ENCODE measurements around the gene DNAJC4.

DNAJC4 gene

GRCh38 chr11:64186492-64187165 is 43.7 kb upstream of the DNAJC4 start:
- no peaks in the 10 kb centered on the region for H3K9me2 ChIP-seq (ENCODE audit: low read depth, low read length)
- H3F3A ChIP-seq (ENCODE audit: insufficient read depth, low read length): no peaks in the 10 kb centered on the region
- H3K79me2 ChIP-seq (ENCODE audit: insufficient read depth, low read length): no peaks in the 10 kb centered on the region; the same call in none of the 2 replicates
- no peak overlapping the region for H3K4me2 ChIP-seq (ENCODE audit: low read length)
- no peak overlapping the region for H3K9ac ChIP-seq (ENCODE audit: low read length)
- H2AFZ ChIP-seq (ENCODE audit: low read length): no peak overlapping the region
- H3K9me3 ChIP-seq (ENCODE audit: low read length): no peaks in the 10 kb centered on the region
- no peak for TF ChIP-seq CTCF (IDR thresholded peaks at IDR 0.05; ENCODE audit: low read length)
- no peak for TF ChIP-seq EZH2 (IDR thresholded peaks at IDR 0.05; ENCODE audit: borderline replicate concordance, low read length)
- H3K27ac ChIP-seq (ENCODE audit: low read depth, low read length, poor library complexity, severe bottlenecking): no peak overlapping the region
- H3K27me3 ChIP-seq (ENCODE audit: insufficient read depth, low read length): no peaks in the 10 kb centered on the region
- H3K4me1 ChIP-seq (ENCODE audit: insufficient read depth, low read length, severe bottlenecking): peaks cover 35% of the 10 kb centered on the region
- no peaks in the 10 kb centered on the region for H4K20me1 ChIP-seq (ENCODE audit: insufficient read depth, low read length)
- peaks cover 26% of the 10 kb centered on the region for H3K36me3 ChIP-seq (ENCODE audit: insufficient read depth, low read length)
- H3K4me3 ChIP-seq (ENCODE audit: low read depth, low read length, poor library complexity, severe bottlenecking): no peak overlapping the region

GRCh38 chr11:64192434-64192833 is 37.9 kb upstream of the DNAJC4 start:
- H3F3A ChIP-seq (ENCODE audit: insufficient read depth, low read length): no peaks in the 10 kb centered on the region; the same call in 1 of the 2 replicates
- H3K4me2 ChIP-seq (ENCODE audit: low read length): no peak overlapping the region
- no peaks in the 10 kb centered on the region for H3K27me3 ChIP-seq (ENCODE audit: insufficient read depth, low read length)
- no peak overlapping the region for H3K4me3 ChIP-seq (ENCODE audit: low read depth, low read length, poor library complexity, severe bottlenecking)
- H3K9me3 ChIP-seq (ENCODE audit: low read length): no peaks in the 10 kb centered on the region
- no peak overlapping the region for H2AFZ ChIP-seq (ENCODE audit: low read length)
- no peaks in the 10 kb centered on the region for H3K4me1 ChIP-seq (ENCODE audit: insufficient read depth, low read length, severe bottlenecking)
- no peaks in the 10 kb centered on the region for H4K20me1 ChIP-seq (ENCODE audit: insufficient read depth, low read length)
- no peaks in the 10 kb centered on the region for H3K9me2 ChIP-seq (ENCODE audit: low read depth, low read length)
- TF ChIP-seq CTCF (IDR thresholded peaks at IDR 0.05; ENCODE audit: low read length) (no peak), EZH2 (IDR thresholded peaks at IDR 0.05; ENCODE audit: borderline replicate concordance, low read length) (no peak)
- no peak overlapping the region for H3K9ac ChIP-seq (ENCODE audit: low read length)
- peaks cover 13% of the 10 kb centered on the region for H3K79me2 ChIP-seq (ENCODE audit: insufficient read depth, low read length)
- H3K27ac ChIP-seq (ENCODE audit: low read depth, low read length, poor library complexity, severe bottlenecking): no peak overlapping the region
- H3K36me3 ChIP-seq (ENCODE audit: insufficient read depth, low read length): peaks cover 79% of the 10 kb centered on the region

- H3F3A ChIP-seq (ENCODE audit: insufficient read depth, low read length): no peaks in the 10 kb centered on the region; the same call in 1 of the 2 replicates
- no peak overlapping the region for H3K9ac ChIP-seq (ENCODE audit: low read length)
- no peak overlapping the region for H3K4me2 ChIP-seq (ENCODE audit: low read length)
Measured at GRCh38 chr11:64196626-64197025, 33.7 kb upstream of the DNAJC4 start.

More at GRCh38 chr11:64196626-64197025, 33.7 kb upstream of the DNAJC4 start:
- Histone ChIP-seq H3K9me2 (ENCODE audit: low read depth, low read length) (no peaks in the 10 kb centered on the region), H2AFZ (ENCODE audit: low read length) (no peak overlapping the region), H3K4me1 (ENCODE audit: insufficient read depth, low read length, severe bottlenecking) (no peaks in the 10 kb centered on the region), H3K36me3 (ENCODE audit: insufficient read depth, low read length) (peaks cover 94% of the 10 kb centered on the region), H3K27me3 (ENCODE audit: insufficient read depth, low read length) (no peaks in the 10 kb centered on the region), H3K9me3 (ENCODE audit: low read length) (no peaks in the 10 kb centered on the region), H3K27ac (ENCODE audit: low read depth, low read length, poor library complexity, severe bottlenecking) (no peak overlapping the region), H4K20me1 (ENCODE audit: insufficient read depth, low read length) (no peaks in the 10 kb centered on the region), H3K4me3 (ENCODE audit: low read depth, low read length, poor library complexity, severe bottlenecking) (no peak overlapping the region), H3K79me2 (ENCODE audit: insufficient read depth, low read length) (peaks cover 13% of the 10 kb centered on the region; the same call in 1 of the 2 replicates)
- TF ChIP-seq CTCF (IDR thresholded peaks at IDR 0.05; ENCODE audit: low read length) (no peak), EZH2 (IDR thresholded peaks at IDR 0.05; ENCODE audit: borderline replicate concordance, low read length) (no peak)

Measured in OCI-LY1 (cell line).